WI38 (cell line): ENCODE measurements around the gene RALGDS.

Source experiments
- H3K4me3 ChIP-seq: 2 replicates; pipeline ENCODE4 v1.5.1; 2011; ENCODE audit warnings: low read depth, mild to moderate bottlenecking, control low read depth, low read length
- CTCF ChIP-seq: IDR thresholded peaks from 2 replicates; pipeline ENCODE4 v1.5.1; 2012; ENCODE audit warnings: low read depth, mild to moderate bottlenecking, control low read depth, low read length

The RALGDS gene

GRCh38 chr9:133105461-133105770, 15.6 kb downstream of the RALGDS start:
- no peak for TF ChIP-seq CTCF
- no peak overlapping the region for H3K4me3 ChIP-seq

- TF ChIP-seq CTCF = no peak
- H3K4me3 ChIP-seq = no peak overlapping the region
Measured at GRCh38 chr9:133104718-133105460, 16.2 kb downstream of the RALGDS start.

GRCh38 chr9:133103987-133104505, 17.0 kb downstream of the RALGDS start:
- TF ChIP-seq CTCF = no peak
- H3K4me3 ChIP-seq = no peak overlapping the region

GRCh38 chr9:133103183-133103986, 17.7 kb downstream of the RALGDS start:
- H3K4me3 ChIP-seq = no peak overlapping the region
- TF ChIP-seq CTCF = peak; percentile 89

GRCh38 chr9:133102190-133103021, 18.6 kb downstream of the RALGDS start:
- TF ChIP-seq CTCF = no peak
- H3K4me3 ChIP-seq = no peak overlapping the region

- no peak for TF ChIP-seq CTCF
Measured at GRCh38 chr9:133101356-133102189, 19.5 kb downstream of the RALGDS start.

More at GRCh38 chr9:133101356-133102189, 19.5 kb downstream of the RALGDS start:
- H3K4me3 ChIP-seq = no peak overlapping the region
